GM23338 (cell line): ENCODE data around the gene SYNPR.

Experiments used
- CREB1 ChIP-seq: fragments of 250-450 bp; sonication (Bioruptor Pico); IDR thresholded peaks from 2 replicates; pipeline ENCODE4 v1.5.0; 2020; ENCODE audit warnings: low read depth, mild to moderate bottlenecking, moderate library complexity
- CTCF ChIP-seq, 2 experiments: fragments of 200-600 bp in 1 of 2; sonication (generic) in 1 of 2; conservative IDR thresholded peaks; 2 replicates each; pipeline versions ENCODE4 v1.5.1 to v1.6.1; 2016 to 2017; ENCODE audit warnings: antibody characterized with exemption in 2 of 2, low read depth in 2 of 2, mild to moderate bottlenecking in 2 of 2, moderate library complexity in 1 of 2
- EZH2 ChIP-seq: fragments of 200-600 bp; sonication (generic); IDR thresholded peaks from one replicate; pipeline ENCODE4 v1.8.0; 2017; ENCODE audit warnings: antibody characterized with exemption, mild to moderate bottlenecking, low read depth; ENCODE audit not compliant: unreplicated experiment
- EZH2phosphoT487 ChIP-seq: fragments of 200-600 bp; sonication (generic); IDR thresholded peaks from one replicate; pipeline ENCODE4 v1.8.1; 2018; ENCODE audit warnings: antibody characterized with exemption; ENCODE audit not compliant: unreplicated experiment
- JUNB ChIP-seq: IDR thresholded peaks from one replicate; pipeline ENCODE4 v1.6.1; 2016; ENCODE audit warnings: antibody characterized with exemption; ENCODE audit not compliant: unreplicated experiment
- POLR2AphosphoS5 ChIP-seq: IDR thresholded peaks from 2 replicates; pipeline ENCODE4 v1.6.1; 2016; ENCODE audit warnings: antibody characterized with exemption, low read depth
- ZNF331 ChIP-seq: fragments of 250-450 bp; sonication (Bioruptor Pico); IDR thresholded peaks from 2 replicates; pipeline ENCODE4 v1.5.0; 2020; ENCODE audit warnings: low read depth, mild to moderate bottlenecking, moderate library complexity
- TF ChIP-seq, protein P1 (sequence below): IDR thresholded peaks from one replicate; pipeline ENCODE4 v1.6.1; 2018; ENCODE audit warnings: antibody characterized with exemption; ENCODE audit not compliant: unreplicated experiment

- no peak for TF ChIP-seq EZH2
- TF ChIP-seq CTCF (conservative IDR thresholded peaks at IDR 0.05; ENCODE audit: low read depth in 2 of 2): no peak
- TF ChIP-seq CREB1 (CRISPR knock-in tag): no peak
- TF ChIP-seq EZH2phosphoT487: no peak
- TF ChIP-seq POLR2AphosphoS5: no peak
- TF ChIP-seq, protein P1, sequence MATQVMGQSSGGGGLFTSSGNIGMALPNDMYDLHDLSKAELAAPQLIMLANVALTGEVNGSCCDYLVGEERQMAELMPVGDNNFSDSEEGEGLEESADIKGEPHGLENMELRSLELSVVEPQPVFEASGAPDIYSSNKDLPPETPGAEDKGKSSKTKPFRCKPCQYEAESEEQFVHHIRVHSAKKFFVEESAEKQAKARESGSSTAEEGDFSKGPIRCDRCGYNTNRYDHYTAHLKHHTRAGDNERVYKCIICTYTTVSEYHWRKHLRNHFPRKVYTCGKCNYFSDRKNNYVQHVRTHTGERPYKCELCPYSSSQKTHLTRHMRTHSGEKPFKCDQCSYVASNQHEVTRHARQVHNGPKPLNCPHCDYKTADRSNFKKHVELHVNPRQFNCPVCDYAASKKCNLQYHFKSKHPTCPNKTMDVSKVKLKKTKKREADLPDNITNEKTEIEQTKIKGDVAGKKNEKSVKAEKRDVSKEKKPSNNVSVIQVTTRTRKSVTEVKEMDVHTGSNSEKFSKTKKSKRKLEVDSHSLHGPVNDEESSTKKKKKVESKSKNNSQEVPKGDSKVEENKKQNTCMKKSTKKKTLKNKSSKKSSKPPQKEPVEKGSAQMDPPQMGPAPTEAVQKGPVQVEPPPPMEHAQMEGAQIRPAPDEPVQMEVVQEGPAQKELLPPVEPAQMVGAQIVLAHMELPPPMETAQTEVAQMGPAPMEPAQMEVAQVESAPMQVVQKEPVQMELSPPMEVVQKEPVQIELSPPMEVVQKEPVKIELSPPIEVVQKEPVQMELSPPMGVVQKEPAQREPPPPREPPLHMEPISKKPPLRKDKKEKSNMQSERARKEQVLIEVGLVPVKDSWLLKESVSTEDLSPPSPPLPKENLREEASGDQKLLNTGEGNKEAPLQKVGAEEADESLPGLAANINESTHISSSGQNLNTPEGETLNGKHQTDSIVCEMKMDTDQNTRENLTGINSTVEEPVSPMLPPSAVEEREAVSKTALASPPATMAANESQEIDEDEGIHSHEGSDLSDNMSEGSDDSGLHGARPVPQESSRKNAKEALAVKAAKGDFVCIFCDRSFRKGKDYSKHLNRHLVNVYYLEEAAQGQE: no peak
- TF ChIP-seq JUNB: no peak
- TF ChIP-seq ZNF331 (CRISPR knock-in tag): no peak
Observed at GRCh38 chr3:63295806-63296205, 17.7 kb downstream of the SYNPR start.
